SU-DHL-6 (cell line): ENCODE results near the gene HOXA9.

Source experiments
- CTCF ChIP-seq: fragments of 200-600 bp; sonication (generic); IDR thresholded peaks from one replicate; pipeline ENCODE4 v1.5.1; 2017; ENCODE audit warnings: antibody characterized with exemption, mild to moderate bottlenecking, low read length, moderate library complexity; ENCODE audit not compliant: insufficient read depth, poor library complexity, severe bottlenecking
- EZH2phosphoT487 ChIP-seq: fragments of 200-600 bp; sonication (generic), shearing (Covaris generic); conservative IDR thresholded peaks from 2 replicates; pipeline ENCODE4 v1.6.1; 2018; ENCODE audit warnings: mild to moderate bottlenecking, antibody characterized with exemption, low read length, moderate library complexity, mixed read lengths

- TF ChIP-seq CTCF (no peak), EZH2phosphoT487 (no peak)
Observed at GRCh38 chr7:27117887-27118491, 47.3 kb downstream of the HOXA9 start.
